Chondrocyte (in vitro differentiated cells): ENCODE data around the gene RAB12. TPM values are rescaled to one million over a fixed set of nuclear protein-coding genes. Genes with fewer than 3 reads are reported as not detected.
"Not testable (repeated sequence)": the region's sequence is repeated elsewhere in the genome, so short reads cannot be mapped to it uniquely, and the experiment has no call there.

Source experiments
- DNase-seq: peaks from one replicate; pipeline ENCODE4 v3.0.0; 2021; ENCODE audit warnings: mixed read lengths, low spot score
- H3K27ac Mint-ChIP-seq: one replicate; pipeline ENCODE4 v1.8.0; 2021; ENCODE audit warnings: mild to moderate bottlenecking, moderate library complexity, mixed read lengths; ENCODE audit not compliant: unreplicated experiment
- H3K27me3 Mint-ChIP-seq: 2 replicates; pipeline ENCODE4 v1.8.0; 2021; ENCODE audit warnings: low read depth, mixed read lengths
- H3K36me3 Mint-ChIP-seq: 2 replicates; pipeline ENCODE4 v1.8.0; 2021; ENCODE audit warnings: low read depth, mixed read lengths
- H3K4me1 Mint-ChIP-seq: 2 replicates; pipeline ENCODE4 v1.8.0; 2021; ENCODE audit warnings: low read depth, mild to moderate bottlenecking, mixed read lengths
- H3K4me3 Mint-ChIP-seq: one replicate; pipeline ENCODE4 v1.8.0; 2021; ENCODE audit warnings: mild to moderate bottlenecking, moderate library complexity, mixed read lengths; ENCODE audit not compliant: unreplicated experiment
- H3K9me3 Mint-ChIP-seq: 2 replicates; pipeline ENCODE4 v1.8.0; 2021; ENCODE audit warnings: low read depth, mixed read lengths
- total RNA-seq: library from RNA; stranded (reverse); gene quantifications from 3 replicates; pipeline ENCODE4 v1.2.1, GENCODE V29; 2021
- TF ChIP-seq, protein P1 (sequence below): fragments of 200-600 bp; sonication (generic); IDR thresholded peaks from 2 replicates; pipeline ENCODE4 v1.5.0; 2021; ENCODE audit warnings: antibody characterized with exemption, mild to moderate bottlenecking, moderate library complexity

The RAB12 gene
- total RNA-seq, 1 donor from 2014 or later = 40.9 TPM

DNA sequence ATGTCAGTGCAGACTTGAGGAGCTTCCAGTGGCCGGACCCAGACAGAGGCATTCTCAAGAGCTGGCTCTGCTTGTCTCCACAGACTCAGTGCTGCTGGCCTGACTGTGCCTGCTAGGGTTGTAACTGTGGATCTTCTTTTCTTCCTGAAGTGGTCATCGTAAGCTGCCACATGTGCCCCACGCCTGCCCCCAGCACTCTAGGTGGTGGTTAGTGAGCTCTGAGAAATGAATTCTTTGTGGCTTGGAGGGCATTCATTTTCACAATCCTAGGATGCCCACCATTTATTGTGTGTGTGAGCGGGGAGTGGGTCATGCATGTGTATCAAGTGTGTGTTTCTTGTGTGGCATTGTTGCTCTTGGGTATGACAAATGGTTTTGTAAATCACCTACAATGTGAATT lies 23.1 kb downstream of the RAB12 start:
- TF ChIP-seq, protein P1, sequence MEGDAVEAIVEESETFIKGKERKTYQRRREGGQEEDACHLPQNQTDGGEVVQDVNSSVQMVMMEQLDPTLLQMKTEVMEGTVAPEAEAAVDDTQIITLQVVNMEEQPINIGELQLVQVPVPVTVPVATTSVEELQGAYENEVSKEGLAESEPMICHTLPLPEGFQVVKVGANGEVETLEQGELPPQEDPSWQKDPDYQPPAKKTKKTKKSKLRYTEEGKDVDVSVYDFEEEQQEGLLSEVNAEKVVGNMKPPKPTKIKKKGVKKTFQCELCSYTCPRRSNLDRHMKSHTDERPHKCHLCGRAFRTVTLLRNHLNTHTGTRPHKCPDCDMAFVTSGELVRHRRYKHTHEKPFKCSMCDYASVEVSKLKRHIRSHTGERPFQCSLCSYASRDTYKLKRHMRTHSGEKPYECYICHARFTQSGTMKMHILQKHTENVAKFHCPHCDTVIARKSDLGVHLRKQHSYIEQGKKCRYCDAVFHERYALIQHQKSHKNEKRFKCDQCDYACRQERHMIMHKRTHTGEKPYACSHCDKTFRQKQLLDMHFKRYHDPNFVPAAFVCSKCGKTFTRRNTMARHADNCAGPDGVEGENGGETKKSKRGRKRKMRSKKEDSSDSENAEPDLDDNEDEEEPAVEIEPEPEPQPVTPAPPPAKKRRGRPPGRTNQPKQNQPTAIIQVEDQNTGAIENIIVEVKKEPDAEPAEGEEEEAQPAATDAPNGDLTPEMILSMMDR = no peak
- H3K27ac Mint-ChIP-seq = no peak overlapping the region
- H3K36me3 Mint-ChIP-seq = peaks cover 18% of the 10 kb centered on the region
- DNase-seq = no peak
- H3K27me3 Mint-ChIP-seq = no peaks in the 10 kb centered on the region
- H3K4me3 Mint-ChIP-seq = no peak overlapping the region
- H3K9me3 Mint-ChIP-seq = no peaks in the 10 kb centered on the region
- H3K4me1 Mint-ChIP-seq = peaks cover 23% of the 10 kb centered on the region

DNA sequence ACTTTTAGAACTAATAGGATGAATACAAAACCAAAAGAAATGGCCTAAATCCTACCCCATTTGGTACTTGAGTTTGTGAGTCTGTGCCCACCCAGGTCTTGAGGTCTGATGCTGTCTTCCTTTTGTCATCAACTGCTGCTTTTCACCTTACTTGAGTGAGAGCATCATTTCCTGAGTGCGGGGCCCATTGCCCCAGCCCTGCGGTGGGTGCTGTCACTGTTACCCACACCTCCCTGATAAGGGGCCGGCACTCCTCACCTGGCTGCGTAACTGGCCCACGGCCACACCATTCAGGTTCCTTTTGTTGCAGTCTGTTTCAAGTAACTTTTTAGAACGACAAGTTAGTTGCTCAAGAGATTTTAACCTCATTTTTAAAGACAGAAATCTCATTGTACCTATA lies 25.3 kb downstream of the RAB12 start:
- H3K36me3 Mint-ChIP-seq = peaks cover 32% of the 10 kb centered on the region
- no peaks in the 10 kb centered on the region for H3K27me3 Mint-ChIP-seq
- DNase-seq = no peak
- no peak overlapping the region for H3K4me3 Mint-ChIP-seq
- H3K9me3 Mint-ChIP-seq = no peaks in the 10 kb centered on the region
- no peak overlapping the region for H3K27ac Mint-ChIP-seq
- H3K4me1 Mint-ChIP-seq = peaks cover 8% of the 10 kb centered on the region
- TF ChIP-seq, protein P1 = no peak

DNA sequence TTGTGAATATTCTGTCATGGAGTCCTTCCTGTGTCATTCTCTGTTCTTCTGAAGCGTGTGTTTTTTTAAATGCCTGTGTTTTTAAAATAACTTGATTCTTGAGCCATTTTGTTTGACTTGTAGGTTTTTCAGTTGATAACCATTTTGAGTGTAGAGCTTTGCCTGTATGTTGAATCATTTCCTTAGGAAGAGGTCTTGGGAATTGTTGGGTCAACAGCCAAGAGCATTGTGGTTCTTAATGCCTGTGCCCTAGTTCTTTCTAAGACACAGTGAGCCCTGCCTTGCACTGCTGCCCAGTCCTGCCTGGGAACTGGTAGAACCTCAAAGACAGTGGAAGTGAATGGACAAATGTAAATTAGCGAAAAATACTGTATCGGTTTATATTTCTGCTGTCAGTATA lies 25.9 kb downstream of the RAB12 start:
- no peak for DNase-seq
- H3K27ac Mint-ChIP-seq = peak overlapping the region; percentile 86
- H3K27me3 Mint-ChIP-seq = no peaks in the 10 kb centered on the region
- peaks cover 37% of the 10 kb centered on the region for H3K36me3 Mint-ChIP-seq
- TF ChIP-seq, protein P1 = no peak
- peaks cover 8% of the 10 kb centered on the region for H3K4me1 Mint-ChIP-seq
- no peak overlapping the region for H3K4me3 Mint-ChIP-seq
- no peaks in the 10 kb centered on the region for H3K9me3 Mint-ChIP-seq

DNA sequence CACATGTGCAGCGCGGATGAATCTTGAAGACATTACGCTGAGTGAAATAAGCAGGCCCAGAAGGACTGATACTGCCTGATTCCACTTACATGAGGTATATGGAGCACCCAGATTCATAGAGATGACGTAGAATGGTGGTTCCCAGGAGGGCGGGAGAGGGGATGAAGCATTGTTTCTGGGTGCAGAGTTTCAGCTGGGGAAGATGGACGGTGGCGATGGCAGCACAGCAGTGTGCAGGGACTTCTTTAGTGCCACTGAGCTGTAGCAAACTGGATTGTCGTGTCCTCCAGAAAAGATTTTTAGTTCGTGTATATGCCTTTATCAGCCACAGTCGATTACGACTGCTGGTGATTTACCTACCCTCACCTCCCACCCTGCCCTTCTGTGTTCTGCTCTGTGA lies 30.5 kb downstream of the RAB12 start:
- TF ChIP-seq, protein P1 = no peak
- H3K4me1 Mint-ChIP-seq = peaks cover 13% of the 10 kb centered on the region
- H3K9me3 Mint-ChIP-seq = no peaks in the 10 kb centered on the region
- H3K27ac Mint-ChIP-seq = no peak overlapping the region
- H3K4me3 Mint-ChIP-seq = no peak overlapping the region
- H3K27me3 Mint-ChIP-seq = no peaks in the 10 kb centered on the region
- DNase-seq = no peak
- H3K36me3 Mint-ChIP-seq = peaks cover 41% of the 10 kb centered on the region

DNA sequence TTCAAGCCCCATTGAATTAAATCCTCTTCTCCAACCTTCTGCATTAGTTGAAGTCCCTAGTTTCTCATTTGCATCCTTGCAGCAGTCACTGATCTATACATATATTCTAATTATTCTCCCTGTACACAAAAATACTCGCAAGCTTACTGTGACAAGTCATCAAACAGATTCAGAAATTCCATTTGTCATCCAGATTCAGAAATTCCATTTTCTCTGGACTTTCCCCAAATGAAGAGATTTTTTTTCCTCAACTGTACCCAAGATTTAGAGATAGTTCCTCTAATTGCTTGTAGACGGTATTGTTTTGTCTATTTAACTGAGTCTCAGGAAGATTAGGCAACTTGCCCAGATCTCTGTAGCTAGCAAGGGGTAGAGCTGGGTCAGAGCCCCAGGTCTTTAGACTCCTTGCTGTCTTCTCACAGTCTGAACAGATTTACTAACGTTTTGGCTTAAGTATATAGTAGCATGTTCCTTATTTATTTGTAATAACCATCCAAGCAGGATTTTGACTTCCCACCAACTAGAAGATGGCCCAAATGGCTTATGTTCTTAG lies 34.2 kb downstream of the RAB12 start:
- Mint-ChIP-seq H3K27me3 (no peaks in the 10 kb centered on the region), H3K4me1 (peaks cover 7% of the 10 kb centered on the region), H3K27ac (no peak overlapping the region), H3K4me3 (no peak overlapping the region), H3K36me3 (peaks cover 28% of the 10 kb centered on the region), H3K9me3 (peaks cover 12% of the 10 kb centered on the region)
- TF ChIP-seq, protein P1 = no peak
- no peak for DNase-seq

DNA sequence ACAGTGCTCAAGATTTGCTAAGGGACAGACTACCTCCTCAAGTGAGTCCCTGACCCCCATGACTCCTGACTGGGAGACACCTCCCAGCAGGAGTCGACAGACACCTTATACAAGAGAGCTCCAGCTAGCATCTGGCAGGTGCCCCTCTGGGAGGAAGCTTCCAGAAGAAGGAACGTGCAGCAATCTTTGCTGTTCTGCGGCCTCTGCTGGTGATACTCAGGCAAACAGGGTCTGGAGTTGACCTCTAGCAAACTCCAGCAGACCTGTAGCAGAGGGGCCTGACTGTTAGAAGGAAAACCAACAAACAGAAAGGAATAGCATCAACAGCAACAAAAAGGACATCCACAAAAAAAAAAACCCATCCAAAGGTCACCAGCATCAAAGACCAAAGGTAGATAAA lies 38.1 kb downstream of the RAB12 start:
- not testable (repeated sequence) for H3K27me3 Mint-ChIP-seq, H3K36me3 Mint-ChIP-seq, H3K27ac Mint-ChIP-seq, H3K4me1 Mint-ChIP-seq, DNase-seq, H3K4me3 Mint-ChIP-seq
- H3K9me3 Mint-ChIP-seq = peaks cover 31% of the 10 kb centered on the region

DNA sequence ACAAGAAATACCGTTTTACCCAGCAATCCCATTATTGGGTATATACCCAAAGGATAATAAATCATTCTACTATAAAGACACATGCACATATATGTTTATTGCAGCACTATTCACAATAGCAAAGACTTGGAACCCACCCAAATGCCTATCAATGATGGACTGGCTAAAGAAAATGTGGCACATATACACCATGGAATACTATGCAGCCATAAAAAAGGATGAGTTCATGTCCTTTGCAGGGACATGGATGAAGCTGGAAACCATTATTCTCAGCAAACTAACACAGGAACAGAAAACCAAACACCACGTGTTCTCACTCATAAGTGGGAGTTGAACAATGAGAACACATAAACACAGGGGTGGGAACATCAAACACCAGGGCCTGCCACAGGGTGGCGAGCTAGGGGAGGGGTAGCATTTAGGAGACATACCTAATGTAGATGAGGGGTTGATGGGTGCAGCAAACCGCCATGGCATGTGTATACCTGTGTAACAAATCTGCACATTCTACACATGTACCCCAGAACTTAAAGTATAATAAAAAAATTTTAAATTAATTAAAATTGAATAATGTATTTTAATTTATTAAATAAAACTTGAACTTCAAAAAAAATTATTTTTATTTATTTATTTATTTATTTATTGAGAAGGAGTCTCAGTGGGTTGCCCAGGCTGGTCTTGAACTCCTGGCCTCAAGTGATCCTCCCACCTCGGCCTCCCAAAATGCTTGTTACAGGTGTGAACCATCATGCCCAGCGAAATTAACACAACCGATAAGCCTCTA lies 42.4 kb downstream of the RAB12 start:
- not testable (repeated sequence) for H3K36me3 Mint-ChIP-seq, H3K27me3 Mint-ChIP-seq, DNase-seq, H3K4me1 Mint-ChIP-seq, H3K27ac Mint-ChIP-seq, H3K4me3 Mint-ChIP-seq
- H3K9me3 Mint-ChIP-seq = peaks cover 31% of the 10 kb centered on the region
